GM21529 (cell line): ENCODE measurements around the gene CCDC137.
A peak's percentile ranks its signal among the peaks of the same experiment; 100 is the strongest.

Source experiments
- ATAC-seq: cut with Tn5 transposase; IDR thresholded peaks from one replicate; pipeline ENCODE4 v1.9.1; 2021; ENCODE audit not compliant: unreplicated experiment

The CCDC137 gene

GRCh38 chr17:81700353-81701287 lies 34.1 kb downstream of the CCDC137 start:
- no peak for ATAC-seq

- no peak for ATAC-seq
Measured at GRCh38 chr17:81701288-81702071, 34.9 kb downstream of the CCDC137 start.

GRCh38 chr17:81702934-81703746 lies 36.6 kb downstream of the CCDC137 start, which contains the start of gene MRPL12:
Gene MRPL12 (plus strand): TSS chr17:81703367. CDS start chr17:81703502, 135 bp downstream.
- peak; percentile 78 for ATAC-seq

- ATAC-seq, result peak; percentile 6
Measured at GRCh38 chr17:81703747-81704654, 37.5 kb downstream of the CCDC137 start.

GRCh38 chr17:81705518-81706231 lies 39.1 kb downstream of the CCDC137 start:
- ATAC-seq, result no peak

- no peak for ATAC-seq
Measured at GRCh38 chr17:81706232-81706611, 39.7 kb downstream of the CCDC137 start.

- no peak for ATAC-seq
Measured at GRCh38 chr17:81706757-81707624, 40.5 kb downstream of the CCDC137 start.

GRCh38 chr17:81707725-81708646 lies 41.4 kb downstream of the CCDC137 start:
- ATAC-seq, result no peak

- ATAC-seq, result no peak
Measured at GRCh38 chr17:81708739-81709185, 42.2 kb downstream of the CCDC137 start.

GRCh38 chr17:81710514-81711308 lies 44.2 kb downstream of the CCDC137 start:
- ATAC-seq, result no peak

GRCh38 chr17:81711814-81712467 lies 45.4 kb downstream of the CCDC137 start, which contains the start of gene SLC25A10:
Gene SLC25A10 (plus strand): TSS chr17:81712284. CDS start chr17:81712427, 143 bp downstream.
- peak; percentile 55 for ATAC-seq

- peak; percentile 11 for ATAC-seq
Measured at GRCh38 chr17:81712468-81713003, 46.0 kb downstream of the CCDC137 start.

- no peak for ATAC-seq
Measured at GRCh38 chr17:81713004-81713555, 46.5 kb downstream of the CCDC137 start.

- no peak for ATAC-seq
Measured at GRCh38 chr17:81713556-81714411, 47.2 kb downstream of the CCDC137 start.
